Measurements from ENCODE around the gene PRKN.
A peak's percentile ranks its signal among the peaks of the same experiment; 100 is the strongest.

Gene PRKN

GRCh38 chr6:161396539-161396938, 1331.0 kb downstream of the PRKN start:
- no peak for TF ChIP-seq HDGF (IDR thresholded peaks at IDR 0.05; ENCODE audit: borderline replicate concordance)
- TF ChIP-seq FOXA1 (IDR thresholded peaks at IDR 0.05): no peak
- TF ChIP-seq FOXM1 (IDR thresholded peaks at IDR 0.05; ENCODE audit: borderline replicate concordance): no peak
- no peak for TF ChIP-seq CTBP1 (IDR thresholded peaks at IDR 0.05; ENCODE audit: borderline replicate concordance)
- CTCF ChIA-PET: no interaction called here
- POLR2A ChIA-PET: no interaction called here
- no peak for DNase-seq (ENCODE audit: extremely low spot score)

GRCh38 chr6:161395716-161396231, 1331.8 kb downstream of the PRKN start:
- ChIA-PET POLR2A (no interaction called here), CTCF (interaction anchor here (0.9 kb wide), 1 partner anchor 22 kb away, joined by 3 read pairs; no protein-coding TSS in a partner anchor)
- DNase-seq (ENCODE audit: extremely low spot score): no peak
- TF ChIP-seq SUZ12 (IDR thresholded peaks at IDR 0.05) (no peak), NFRKB (IDR thresholded peaks at IDR 0.05) (no peak)

- DNase-seq (ENCODE audit: extremely low spot score): no peak
- TF ChIP-seq NFRKB (IDR thresholded peaks at IDR 0.05) (no peak), LEF1 (IDR thresholded peaks at IDR 0.05; ENCODE audit: borderline replicate concordance) (no peak), FOXM1 (IDR thresholded peaks at IDR 0.05; ENCODE audit: borderline replicate concordance) (no peak), ARNT (IDR thresholded peaks at IDR 0.05) (no peak), FOXA1 (IDR thresholded peaks at IDR 0.05) (no peak), ZNF384 (IDR thresholded peaks at IDR 0.05) (no peak), SP1 (IDR thresholded peaks at IDR 0.05) (no peak), HDGF (IDR thresholded peaks at IDR 0.05; ENCODE audit: borderline replicate concordance) (no peak), FOXK2 (IDR thresholded peaks at IDR 0.05) (no peak), TARDBP (IDR thresholded peaks at IDR 0.05) (no peak), PKNOX1 (IDR thresholded peaks at IDR 0.05) (no peak), ELF4 (IDR thresholded peaks at IDR 0.05) (no peak), BHLHE40 (IDR thresholded peaks at IDR 0.05; ENCODE audit: borderline replicate concordance) (no peak), L3MBTL2 (conservative IDR thresholded peaks at IDR 0.05) (no peak), CTBP1 (IDR thresholded peaks at IDR 0.05; ENCODE audit: borderline replicate concordance) (no peak), SUZ12 (IDR thresholded peaks at IDR 0.05) (no peak)
- ChIA-PET CTCF (interaction anchor here (0.6 to 1.6 kb wide), 5 partner anchors 24 to 1248 kb away, joined by 3 to 8 read pairs (median 3); no protein-coding TSS in a partner anchor), POLR2A (interaction anchor here (0.6 kb wide), 1 partner anchor 1313 kb away, joined by 3 read pairs; no protein-coding TSS in a partner anchor)
These were observed 1333.1 kb downstream of the PRKN start for GRCh38 chr6:161394437-161394836.

GRCh38 chr6:161393839-161394364, 1333.7 kb downstream of the PRKN start:
- POLR2A ChIA-PET: interaction anchor here (0.6 kb wide), 1 partner anchor 1313 kb away, joined by 3 read pairs; no protein-coding TSS in a partner anchor
- no peak for TF ChIP-seq FOXK2 (IDR thresholded peaks at IDR 0.05)
- no peak for TF ChIP-seq HDGF (IDR thresholded peaks at IDR 0.05; ENCODE audit: borderline replicate concordance)
- no peak for TF ChIP-seq NFRKB (IDR thresholded peaks at IDR 0.05)
- no peak for TF ChIP-seq CTBP1 (IDR thresholded peaks at IDR 0.05; ENCODE audit: borderline replicate concordance)
- TF ChIP-seq SUZ12 (IDR thresholded peaks at IDR 0.05): no peak
- no peak for TF ChIP-seq FOXA1 (IDR thresholded peaks at IDR 0.05)
- no peak for TF ChIP-seq ARNT (IDR thresholded peaks at IDR 0.05)
- TF ChIP-seq FOXM1 (IDR thresholded peaks at IDR 0.05; ENCODE audit: borderline replicate concordance): no peak
- TF ChIP-seq BHLHE40 (IDR thresholded peaks at IDR 0.05; ENCODE audit: borderline replicate concordance): no peak
- CTCF ChIA-PET: interaction anchor here (0.6 to 1.6 kb wide), 6 partner anchors 24 to 1248 kb away, joined by 3 to 8 read pairs (median 3); no protein-coding TSS in a partner anchor
- peak; percentile 74 for DNase-seq (ENCODE audit: extremely low spot score)

- POLR2A ChIA-PET: no interaction called here
- TF ChIP-seq BHLHE40 (IDR thresholded peaks at IDR 0.05; ENCODE audit: borderline replicate concordance) (no peak), NFRKB (IDR thresholded peaks at IDR 0.05) (no peak), L3MBTL2 (conservative IDR thresholded peaks at IDR 0.05) (no peak), SUZ12 (IDR thresholded peaks at IDR 0.05) (no peak), FOXM1 (IDR thresholded peaks at IDR 0.05; ENCODE audit: borderline replicate concordance) (no peak), FOXA1 (IDR thresholded peaks at IDR 0.05) (no peak), LEF1 (IDR thresholded peaks at IDR 0.05; ENCODE audit: borderline replicate concordance) (no peak), ZNF384 (IDR thresholded peaks at IDR 0.05) (no peak), SP1 (IDR thresholded peaks at IDR 0.05) (no peak), FOXK2 (IDR thresholded peaks at IDR 0.05) (no peak), CTBP1 (IDR thresholded peaks at IDR 0.05; ENCODE audit: borderline replicate concordance) (no peak), ELF4 (IDR thresholded peaks at IDR 0.05) (no peak), HDGF (IDR thresholded peaks at IDR 0.05; ENCODE audit: borderline replicate concordance) (no peak), PKNOX1 (IDR thresholded peaks at IDR 0.05) (no peak), ARNT (IDR thresholded peaks at IDR 0.05) (no peak), TARDBP (IDR thresholded peaks at IDR 0.05) (no peak)
- CTCF ChIA-PET: interaction anchor here (1.3 to 1.6 kb wide), 3 partner anchors 25 to 104 kb away, joined by 3 to 8 read pairs (median 7); no protein-coding TSS in a partner anchor
- DNase-seq (ENCODE audit: extremely low spot score): no peak
These were observed 1334.3 kb downstream of the PRKN start for GRCh38 chr6:161393292-161393691.

GRCh38 chr6:161389756-161390155, 1337.8 kb downstream of the PRKN start:
- ChIA-PET POLR2A (no interaction called here), CTCF (no interaction called here)
- DNase-seq (ENCODE audit: extremely low spot score): no peak
- TF ChIP-seq CTBP1 (IDR thresholded peaks at IDR 0.05; ENCODE audit: borderline replicate concordance) (no peak), HDGF (IDR thresholded peaks at IDR 0.05; ENCODE audit: borderline replicate concordance) (no peak), LEF1 (IDR thresholded peaks at IDR 0.05; ENCODE audit: borderline replicate concordance) (no peak), TARDBP (IDR thresholded peaks at IDR 0.05) (no peak), ZNF384 (IDR thresholded peaks at IDR 0.05) (no peak), L3MBTL2 (conservative IDR thresholded peaks at IDR 0.05) (no peak), FOXM1 (IDR thresholded peaks at IDR 0.05; ENCODE audit: borderline replicate concordance) (no peak), PKNOX1 (IDR thresholded peaks at IDR 0.05) (no peak), FOXA1 (IDR thresholded peaks at IDR 0.05) (no peak), FOXK2 (IDR thresholded peaks at IDR 0.05) (no peak), ELF4 (IDR thresholded peaks at IDR 0.05) (no peak), SP1 (IDR thresholded peaks at IDR 0.05) (no peak), BHLHE40 (IDR thresholded peaks at IDR 0.05; ENCODE audit: borderline replicate concordance) (no peak), ARNT (IDR thresholded peaks at IDR 0.05) (no peak), SUZ12 (IDR thresholded peaks at IDR 0.05) (no peak), NFRKB (IDR thresholded peaks at IDR 0.05) (no peak)

Data from HEK293T (cell line).